ENCODE measurements around the gene DNMBP.
"Not testable (repeated sequence)": the region's sequence is repeated elsewhere in the genome, so short reads cannot be mapped to it uniquely, and the experiment has no call there.

DNMBP gene

GRCh38 chr10:99983280-99983988 lies 26.3 kb downstream of the DNMBP start:
- DNase-seq: no peak

DNA sequence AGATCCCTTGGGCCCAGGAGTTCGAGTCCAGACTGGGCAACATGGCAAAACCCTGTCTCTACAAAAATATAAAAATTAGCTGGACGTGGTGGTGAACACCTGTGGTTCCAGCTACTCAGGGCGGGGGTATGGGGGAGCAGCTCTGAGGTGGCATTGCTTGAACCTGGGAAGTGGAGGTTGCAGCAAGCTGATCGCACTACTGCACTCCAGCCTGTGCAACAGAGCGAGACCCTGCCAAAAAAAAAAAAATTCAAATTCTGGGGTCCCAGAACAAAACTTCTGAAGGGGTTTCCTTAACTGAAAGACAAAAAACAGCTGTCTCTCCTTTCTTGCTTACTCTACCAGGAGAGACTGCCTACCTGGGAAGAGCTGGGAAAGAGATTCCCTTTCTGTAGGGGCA lies 27.0 kb downstream of the DNMBP start:
- DNase-seq: no peak

DNA sequence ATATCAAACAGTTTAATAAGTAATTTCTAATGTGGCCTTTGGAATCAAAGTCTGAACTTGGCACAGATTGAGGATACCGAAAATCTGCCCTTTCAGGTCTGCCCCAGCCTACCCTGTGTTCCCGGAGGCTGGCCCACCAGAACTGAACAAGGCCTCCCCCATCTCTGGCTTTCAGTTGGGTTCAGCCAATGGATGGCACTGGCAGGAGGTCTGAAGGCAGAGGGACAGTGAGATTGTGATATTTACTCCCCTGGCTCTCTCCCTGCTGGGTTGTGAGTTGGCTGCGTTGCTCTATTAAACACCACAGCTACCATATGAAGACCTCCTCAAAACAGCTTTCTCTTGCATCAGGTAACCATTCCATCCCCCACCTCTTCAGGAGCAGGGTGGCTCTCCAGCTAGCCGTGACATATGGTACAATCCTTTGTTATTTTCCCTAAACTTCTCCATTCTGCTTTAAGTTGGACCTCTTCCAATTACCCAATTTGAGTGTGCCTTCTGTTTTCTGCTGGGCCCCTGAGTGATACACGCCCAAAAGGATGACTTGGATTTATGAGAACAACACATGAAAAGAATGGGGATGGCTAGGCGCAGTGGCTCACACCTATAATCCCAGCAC lies 28.1 kb downstream of the DNMBP start:
- peak; percentile 97 for DNase-seq

DNA sequence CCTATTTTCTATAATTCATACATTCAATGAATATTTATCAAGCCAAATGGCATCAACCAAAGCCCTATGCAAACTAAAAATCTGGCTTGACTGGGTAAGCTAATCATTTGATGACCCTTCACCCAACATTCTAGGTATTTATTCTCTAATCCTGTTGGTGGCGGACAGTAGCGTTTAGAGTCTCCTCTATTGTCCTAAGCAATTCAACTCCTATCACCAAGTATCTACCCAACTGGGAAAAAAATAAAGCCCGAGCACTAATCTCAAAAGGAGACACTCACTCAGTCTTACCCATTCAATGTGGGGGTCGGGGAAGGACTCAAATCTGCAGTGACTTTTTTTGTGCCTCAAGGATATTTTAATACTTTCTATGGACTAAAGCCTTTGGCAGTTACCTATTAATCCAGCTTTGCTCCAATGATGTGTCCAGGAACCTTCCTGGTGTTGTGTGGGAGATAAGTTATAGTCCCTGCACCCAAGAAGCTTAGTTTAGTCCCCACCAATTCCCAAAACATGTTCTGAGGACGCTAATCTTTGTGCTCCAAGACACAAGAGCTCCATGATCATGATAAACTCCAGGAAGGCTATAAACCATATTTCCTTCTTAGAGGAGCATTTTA lies 30.6 kb downstream of the DNMBP start:
- DNase-seq: no peak

DNA sequence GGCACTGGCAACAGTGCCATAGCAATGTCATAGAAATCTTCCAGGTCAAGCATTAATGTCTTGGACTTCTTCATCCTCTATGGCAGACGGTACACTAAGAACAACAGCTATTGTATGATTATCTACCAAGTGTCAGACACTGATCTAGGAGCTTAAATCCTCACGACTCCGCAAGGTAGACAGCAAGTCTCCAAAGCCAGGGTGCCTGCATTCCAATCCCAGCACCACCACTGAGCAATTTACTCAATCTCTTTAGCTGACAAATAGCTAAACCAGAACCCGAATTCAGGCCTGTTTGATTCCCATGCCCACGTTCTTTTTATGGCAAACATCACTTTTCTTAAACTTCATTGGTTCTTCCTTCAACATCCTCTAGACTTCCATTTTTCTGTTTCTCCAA lies 31.8 kb downstream of the DNMBP start:
- no peak for DNase-seq

DNA sequence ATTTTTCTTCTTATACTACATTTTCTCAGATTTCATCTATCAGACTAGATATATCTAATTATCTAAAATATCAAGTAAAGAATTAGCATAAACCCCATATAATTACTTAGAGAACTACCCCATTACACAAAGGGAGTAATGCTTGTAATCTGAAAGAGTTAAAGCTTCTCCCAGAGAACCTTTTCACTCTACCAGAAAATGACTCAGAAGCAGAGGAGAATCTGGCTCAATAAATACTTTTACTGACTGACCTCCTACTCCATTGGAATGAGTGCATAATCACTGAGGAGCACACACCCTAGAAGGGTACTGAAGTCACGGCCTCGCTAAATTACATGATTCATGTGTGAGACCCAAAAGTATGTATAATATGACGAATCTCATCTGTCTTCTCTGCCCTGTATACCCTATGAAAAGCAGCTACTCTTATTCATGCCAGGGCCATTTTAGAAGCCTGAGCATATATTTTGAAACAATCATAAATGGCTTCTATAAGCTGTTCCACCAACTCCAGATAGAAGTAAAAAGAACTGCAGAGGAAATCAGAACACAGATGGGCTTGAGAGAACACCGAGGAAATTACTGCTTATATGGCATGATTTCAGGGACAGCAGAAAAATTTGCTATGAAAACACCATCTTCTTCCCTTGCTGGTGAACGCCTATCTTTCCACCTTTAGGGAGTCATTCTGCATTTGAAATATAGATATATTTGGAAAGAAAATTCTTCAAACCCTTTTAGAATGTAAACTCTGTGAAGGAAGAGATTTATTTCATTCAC lies 32.7 kb downstream of the DNMBP start:
- DNase-seq: no peak

DNA sequence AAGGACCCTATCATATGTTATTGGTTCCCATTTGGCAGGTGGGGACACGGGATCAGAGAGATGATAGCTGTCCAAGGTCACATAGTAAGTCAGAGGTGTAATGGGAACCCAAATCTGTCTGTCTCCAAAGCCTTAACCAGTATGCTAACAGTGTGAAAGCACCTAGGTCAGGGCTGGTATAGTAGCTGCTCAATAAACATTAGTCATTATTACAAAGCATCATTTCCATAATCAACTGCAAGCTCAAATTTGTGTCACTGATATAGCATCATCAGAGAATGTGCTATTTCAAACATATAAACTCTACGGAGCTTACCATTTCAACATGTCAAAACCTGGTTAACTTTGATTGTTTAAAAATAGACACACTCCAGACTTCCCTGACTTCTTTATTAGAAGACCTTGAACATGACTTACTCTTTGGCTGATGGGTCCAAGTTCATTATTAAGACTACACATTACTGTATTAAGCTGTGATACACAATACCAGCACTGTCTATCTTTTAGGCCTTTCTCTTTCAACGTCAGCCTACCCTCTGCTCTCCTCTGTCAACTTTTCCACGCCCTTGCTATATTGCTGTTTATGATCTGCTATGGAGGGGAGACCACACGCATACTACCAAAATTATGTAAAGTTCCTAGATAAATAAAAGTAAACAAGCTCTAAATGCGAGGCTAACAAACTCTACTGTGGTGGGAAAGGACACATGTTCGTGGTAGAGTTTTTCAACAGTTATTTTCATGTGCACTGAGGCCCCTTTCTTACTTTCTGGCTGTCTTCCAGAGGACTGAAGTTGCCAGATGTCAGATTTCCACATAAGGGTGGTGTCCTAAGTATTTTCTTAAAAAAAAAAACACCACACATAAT lies 33.6 kb downstream of the DNMBP start:
- peak; percentile 70 for DNase-seq

- DNase-seq: no peak
Observed at GRCh38 chr10:99975106-99975829, 34.5 kb downstream of the DNMBP start.

GRCh38 chr10:99973190-99973589 lies 36.6 kb downstream of the DNMBP start:
- DNase-seq: no peak

DNA sequence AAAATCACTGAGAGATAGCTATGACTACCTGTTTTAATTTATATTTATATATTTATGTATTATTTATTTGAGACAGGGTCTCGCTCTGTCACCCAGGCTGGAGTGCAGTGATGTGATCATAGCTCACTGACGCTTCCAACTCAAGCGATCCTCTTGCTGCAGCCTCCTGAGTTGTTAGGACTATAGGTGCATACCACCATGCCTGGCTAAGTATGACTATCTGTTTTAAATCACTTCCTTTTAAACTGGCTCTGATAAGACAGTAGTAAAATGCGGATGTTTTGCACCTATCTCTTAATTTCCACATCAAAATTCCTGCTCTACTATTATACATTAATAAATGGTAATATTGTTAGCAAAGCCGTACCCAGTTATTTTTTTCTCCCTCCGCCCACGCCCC lies 41.8 kb downstream of the DNMBP start:
- DNase-seq: no peak

- no peak for DNase-seq
Observed at GRCh38 chr10:99966306-99966705, 43.4 kb downstream of the DNMBP start.

DNA sequence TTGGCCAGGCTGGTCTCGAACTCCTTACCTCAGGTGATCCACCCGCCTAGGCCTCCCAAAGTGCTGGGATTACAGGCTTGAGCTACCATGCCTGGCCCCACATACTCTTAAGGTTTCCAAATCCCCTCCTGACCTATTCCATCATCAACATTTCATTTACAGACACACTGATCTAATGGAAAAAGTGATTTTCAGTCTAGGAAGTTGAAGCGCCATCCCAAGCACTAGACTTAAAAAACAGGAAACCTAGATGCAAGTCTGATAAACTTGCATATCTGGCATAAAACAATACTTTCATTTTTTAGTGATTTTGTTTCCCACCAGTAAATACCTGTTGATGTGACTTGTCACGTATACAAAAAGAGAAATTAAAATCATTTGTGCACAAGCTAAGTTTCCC lies 44.0 kb downstream of the DNMBP start:
- no peak for DNase-seq

DNA sequence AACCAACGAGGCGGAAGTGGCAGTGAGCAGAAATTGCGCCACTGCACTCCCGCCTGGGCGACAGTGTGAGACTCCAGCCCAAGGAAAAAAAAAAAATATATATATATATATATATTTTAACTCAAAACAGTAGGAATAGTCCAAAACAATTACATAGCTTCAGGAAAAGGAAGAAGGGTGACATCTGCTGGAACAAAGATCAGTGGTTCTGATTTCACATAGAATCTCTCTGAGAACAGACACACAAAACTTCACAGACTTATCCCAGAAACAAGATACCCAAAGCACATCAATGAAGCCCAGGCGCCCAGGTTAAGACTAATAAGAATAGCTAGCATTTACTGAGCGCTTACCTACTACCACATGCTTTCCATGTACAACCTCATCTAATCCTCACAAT lies 45.0 kb downstream of the DNMBP start:
- no peak for DNase-seq

DNA sequence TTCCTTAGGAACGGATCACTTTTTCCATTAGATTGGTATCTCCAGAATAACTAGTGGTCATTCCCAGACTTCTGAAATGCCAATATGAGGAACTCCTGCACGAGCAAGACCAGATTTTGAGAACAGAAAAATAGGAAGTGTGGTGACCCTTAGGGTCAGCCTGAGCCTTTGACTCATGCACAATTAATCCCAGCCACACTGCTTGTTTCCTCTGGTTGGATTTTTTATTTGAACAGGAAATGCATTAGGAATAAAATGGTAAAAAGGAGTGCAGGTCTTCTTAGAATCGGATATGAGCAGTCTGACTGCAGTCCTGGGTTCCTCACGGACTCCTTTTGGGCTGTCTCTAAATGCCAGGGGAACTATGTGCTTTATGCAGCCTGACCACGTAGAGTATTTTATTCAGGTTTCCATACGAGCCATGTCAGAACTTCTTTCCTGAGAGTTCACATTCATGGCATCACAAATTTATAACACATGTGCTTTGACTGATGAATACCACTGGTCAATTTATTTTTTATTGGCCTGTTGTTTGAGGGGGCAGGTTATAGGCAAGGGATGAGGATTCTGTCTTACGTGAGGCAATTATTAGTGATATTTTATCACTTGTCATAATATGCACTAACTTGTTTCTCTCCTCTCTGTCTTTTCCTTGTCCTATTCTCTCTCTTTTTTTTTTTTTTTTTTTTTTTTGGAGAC lies 46.1 kb downstream of the DNMBP start:
- not testable (repeated sequence) for DNase-seq

- DNase-seq: no peak
Observed at GRCh38 chr10:99958806-99959205, 50.9 kb downstream of the DNMBP start.

- no peak for DNase-seq
Observed at GRCh38 chr10:99958302-99958701, 51.4 kb downstream of the DNMBP start.

GRCh38 chr10:99953510-99953909 lies 56.2 kb downstream of the DNMBP start:
- not testable (repeated sequence) for DNase-seq

DNA sequence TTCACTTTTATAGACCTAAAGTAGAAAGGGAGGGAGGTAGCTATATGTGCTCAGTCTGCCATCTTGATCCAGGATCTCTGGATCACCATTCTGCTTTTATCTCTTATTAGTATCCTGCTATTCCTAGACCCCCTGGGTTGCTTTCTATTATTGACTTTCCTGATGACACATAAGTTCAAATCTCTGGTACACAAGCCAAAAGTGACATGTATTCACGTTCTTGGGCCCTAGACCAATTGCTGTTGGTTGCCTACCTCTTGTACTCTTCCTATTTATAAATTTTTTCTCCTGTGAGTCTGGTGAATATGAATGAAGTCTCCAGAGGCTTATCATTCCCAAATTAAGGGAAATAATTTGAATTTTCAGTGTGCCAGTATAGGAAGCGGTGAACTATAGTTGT lies 56.9 kb downstream of the DNMBP start:
- DNase-seq: no peak

DNA sequence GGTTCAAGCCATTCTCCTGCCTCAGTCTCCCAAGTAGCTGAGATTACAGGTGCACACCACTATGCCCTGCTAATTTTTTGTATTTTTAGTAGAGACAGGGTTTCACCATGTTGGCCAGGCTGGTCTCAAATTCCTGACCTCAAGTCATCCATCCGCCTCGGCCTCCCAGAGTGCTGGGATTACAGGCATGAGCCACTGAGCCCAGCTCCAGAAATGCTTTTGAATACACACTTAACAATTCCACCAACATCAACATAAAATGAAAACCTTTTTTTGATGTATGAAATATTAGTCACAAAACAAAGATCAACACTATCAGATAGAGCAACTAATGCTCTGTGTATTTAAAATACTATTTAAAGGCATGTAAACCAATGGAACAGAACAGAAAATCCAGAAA lies 63.7 kb downstream of the DNMBP start:
- DNase-seq: not testable (repeated sequence)

DNA sequence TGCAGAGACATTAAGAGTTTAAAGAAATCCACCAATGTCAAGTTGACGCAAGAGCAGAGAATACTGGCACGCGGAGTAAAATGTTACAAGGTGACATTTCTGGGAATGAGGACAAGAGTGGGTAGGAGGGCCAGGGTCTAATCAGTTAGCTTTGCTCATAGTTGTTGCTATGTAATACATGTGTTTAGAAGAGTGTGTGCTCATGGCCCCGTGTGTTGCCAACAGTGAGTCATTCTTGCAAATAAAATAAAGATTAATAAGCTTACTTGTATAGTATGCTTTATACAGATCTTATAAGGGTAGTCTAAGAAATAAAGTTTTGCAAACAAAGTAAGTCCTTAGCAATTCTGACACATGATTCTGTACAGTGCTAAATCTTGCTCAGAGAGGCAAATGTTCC lies 64.5 kb downstream of the DNMBP start:
- DNase-seq: no peak

GRCh38 chr10:99944860-99945259 lies 64.9 kb downstream of the DNMBP start:
- no peak for DNase-seq
